Panc1 (cell line): Measurements from ENCODE around the gene DCTN2. TPM values are rescaled to one million over a fixed set of nuclear protein-coding genes. Genes with fewer than 3 reads are reported as not detected.

Experiments used
- ATAC-seq: fragments of 200-7000 bp; cut with Tn5 transposase; 2 replicates; pipeline ENCODE4 v1.9.1; 2020; ENCODE audit warnings: mild to moderate bottlenecking, moderate library complexity
- BruUV-seq: library from RNA; stranded (reverse); fragments of 400-500 nt; replicated peaks from 2 replicates; lab custom pipeline; 2021; lab: Mats Ljungman, UMichigan
- CTCF ChIA-PET: fragments of 300-600 bp; sonication (Branson Sonifier 250); formaldehyde crosslinking; loops from one replicate; lab custom pipeline; 2022; ENCODE audit warnings: antibody characterized with exemption; lab: Charles Lee
- POLR2A ChIA-PET: fragments of 300-600 bp; sonication (Branson Sonifier 250); formaldehyde crosslinking; loops from one replicate; lab custom pipeline; 2022; ENCODE audit warnings: antibody characterized with exemption; lab: Charles Lee
- DNase-seq: peaks from one replicate; pipeline ENCODE4 v3.0.0-alpha.2; 2010; ENCODE audit warnings: low read depth, low spot score
- H3K27ac ChIP-seq: 2 replicates; pipeline ENCODE4 v1.5.1; 2011; ENCODE audit warnings: mild to moderate bottlenecking, low read length, inconsistent platforms
- H3K27me3 ChIP-seq: fragments of 200-500 bp; sonication (Bioruptor generic); 2 replicates; pipeline ENCODE4 v1.6.0; 2014; ENCODE audit warnings: low read length, inconsistent platforms; ENCODE audit not compliant: control insufficient read depth, insufficient read depth
- H3K36me3 ChIP-seq: fragments of 200-500 bp; sonication (Bioruptor generic); 2 replicates; pipeline ENCODE4 v1.5.1; 2014; ENCODE audit warnings: inconsistent platforms, mild to moderate bottlenecking, low read length, moderate library complexity; ENCODE audit not compliant: control insufficient read depth, insufficient read depth
- H3K4me1 ChIP-seq: 2 replicates; pipeline ENCODE4 v1.5.1; 2011; ENCODE audit warnings: inconsistent platforms, mild to moderate bottlenecking, low read length, moderate library complexity; ENCODE audit not compliant: control insufficient read depth, insufficient read depth
- H3K4me3 ChIP-seq, 2 experiments: 2 replicates each; pipeline ENCODE4 v1.5.1; 2011 to 2012; ENCODE audit warnings: low read depth in 2 of 2, low read length in 2 of 2, mild to moderate bottlenecking in 2 of 2, inconsistent platforms in 1 of 2, moderate library complexity in 1 of 2
- H3K9me3 ChIP-seq: fragments of 200-500 bp; sonication (Bioruptor generic); 2 replicates; pipeline ENCODE4 v1.5.1; 2014; ENCODE audit warnings: low read depth, mild to moderate bottlenecking, inconsistent platforms, low read length, moderate library complexity; ENCODE audit not compliant: control insufficient read depth, insufficient read depth
- POLR2AphosphoS5 ChIP-seq: IDR thresholded peaks from 2 replicates; pipeline ENCODE4 v1.6.1; 2012; ENCODE audit warnings: mild to moderate bottlenecking, low read depth, low read length, moderate library complexity
- SIN3A ChIP-seq: IDR thresholded peaks from 2 replicates; pipeline ENCODE4 v1.6.1; 2012; ENCODE audit warnings: low read depth, mild to moderate bottlenecking, low read length, moderate library complexity, borderline replicate concordance; ENCODE audit not compliant: insufficient read depth
- TCF7L2 ChIP-seq: IDR thresholded peaks from 2 replicates; pipeline ENCODE4 v1.6.1; 2011; ENCODE audit warnings: mild to moderate bottlenecking, low read depth, low read length, inconsistent platforms
- in situ Hi-C: cut with HindIII; loops from 2 replicates; pipeline ENCODE4 v1.10.0; 2016; ENCODE audit warnings: low sequenced_read_pairs, low pct_unique_long_range_greater_than_20kb
- intact Hi-C: fragments of 100-400 bp; cut with micrococcal nuclease; formaldehyde crosslinking; loops from one replicate; pipeline ENCODE4 v1.10.0; 2022; ENCODE audit not compliant: unreplicated experiment
- total RNA-seq: library from RNA; stranded (reverse); gene quantifications from one replicate; pipeline ENCODE4 v1.2.1, GENCODE V29; 2021; ENCODE audit not compliant: unreplicated experiment
- TF ChIP-seq, protein P1 (sequence below), 2 experiments: IDR thresholded peaks; 2 replicates each; pipeline ENCODE4 v1.6.1; 2011 to 2012; ENCODE audit warnings: low read depth in 2 of 2, control low read depth in 1 of 2, low read length in 1 of 2, mild to moderate bottlenecking in 1 of 2, moderate library complexity in 1 of 2; ENCODE audit not compliant: insufficient read depth in 1 of 2
- TF ChIP-seq, protein P2 (sequence below): fragments of 450-650 bp; IDR thresholded peaks from 2 replicates; pipeline ENCODE4 v1.5.1; 2017; ENCODE audit warnings: mild to moderate bottlenecking

Gene DCTN2
- total RNA-seq, 1 experiment from 2014 or later: 97.6 TPM

DNA sequence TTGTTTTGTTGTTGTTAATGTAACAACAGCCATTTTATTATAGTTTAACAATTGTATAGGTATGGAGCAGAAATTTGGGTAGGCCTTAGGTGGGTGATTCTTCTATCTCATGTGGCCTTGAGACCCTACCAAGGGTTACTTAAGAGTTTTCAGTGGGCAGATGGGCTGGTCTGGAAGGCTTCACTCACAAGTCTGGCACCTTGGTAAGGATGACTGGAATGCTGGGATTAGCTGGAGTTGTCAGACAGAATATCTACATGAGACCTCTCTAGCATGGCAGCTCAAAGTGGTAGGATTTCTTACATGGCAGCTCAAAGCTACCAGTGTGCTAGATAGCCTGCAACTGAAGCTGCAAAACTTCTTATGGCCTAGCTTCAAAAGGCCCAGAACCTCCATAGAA is 61.3 kb downstream of the DCTN2 start:
- Histone ChIP-seq H3K4me3 (no peak overlapping the region), H3K4me1 (peaks cover 12% of the 10 kb centered on the region; the same call in 1 of the 2 replicates), H3K27me3 (no peaks in the 10 kb centered on the region), H3K36me3 (peaks cover 12% of the 10 kb centered on the region; the same call in 1 of the 2 replicates), H3K27ac (no peak overlapping the region), H3K9me3 (no peaks in the 10 kb centered on the region)
- POLR2A ChIA-PET: no interaction called here
- TF ChIP-seq POLR2AphosphoS5 (no peak), SIN3A (no peak), TCF7L2 (no peak)
- TF ChIP-seq, protein P1, sequence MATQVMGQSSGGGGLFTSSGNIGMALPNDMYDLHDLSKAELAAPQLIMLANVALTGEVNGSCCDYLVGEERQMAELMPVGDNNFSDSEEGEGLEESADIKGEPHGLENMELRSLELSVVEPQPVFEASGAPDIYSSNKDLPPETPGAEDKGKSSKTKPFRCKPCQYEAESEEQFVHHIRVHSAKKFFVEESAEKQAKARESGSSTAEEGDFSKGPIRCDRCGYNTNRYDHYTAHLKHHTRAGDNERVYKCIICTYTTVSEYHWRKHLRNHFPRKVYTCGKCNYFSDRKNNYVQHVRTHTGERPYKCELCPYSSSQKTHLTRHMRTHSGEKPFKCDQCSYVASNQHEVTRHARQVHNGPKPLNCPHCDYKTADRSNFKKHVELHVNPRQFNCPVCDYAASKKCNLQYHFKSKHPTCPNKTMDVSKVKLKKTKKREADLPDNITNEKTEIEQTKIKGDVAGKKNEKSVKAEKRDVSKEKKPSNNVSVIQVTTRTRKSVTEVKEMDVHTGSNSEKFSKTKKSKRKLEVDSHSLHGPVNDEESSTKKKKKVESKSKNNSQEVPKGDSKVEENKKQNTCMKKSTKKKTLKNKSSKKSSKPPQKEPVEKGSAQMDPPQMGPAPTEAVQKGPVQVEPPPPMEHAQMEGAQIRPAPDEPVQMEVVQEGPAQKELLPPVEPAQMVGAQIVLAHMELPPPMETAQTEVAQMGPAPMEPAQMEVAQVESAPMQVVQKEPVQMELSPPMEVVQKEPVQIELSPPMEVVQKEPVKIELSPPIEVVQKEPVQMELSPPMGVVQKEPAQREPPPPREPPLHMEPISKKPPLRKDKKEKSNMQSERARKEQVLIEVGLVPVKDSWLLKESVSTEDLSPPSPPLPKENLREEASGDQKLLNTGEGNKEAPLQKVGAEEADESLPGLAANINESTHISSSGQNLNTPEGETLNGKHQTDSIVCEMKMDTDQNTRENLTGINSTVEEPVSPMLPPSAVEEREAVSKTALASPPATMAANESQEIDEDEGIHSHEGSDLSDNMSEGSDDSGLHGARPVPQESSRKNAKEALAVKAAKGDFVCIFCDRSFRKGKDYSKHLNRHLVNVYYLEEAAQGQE (IDR thresholded peaks at IDR 0.05; ENCODE audit: insufficient read depth in 1 of 2, low read depth in 2 of 2, low read length in 1 of 2): no peak
- TF ChIP-seq, protein P2, sequence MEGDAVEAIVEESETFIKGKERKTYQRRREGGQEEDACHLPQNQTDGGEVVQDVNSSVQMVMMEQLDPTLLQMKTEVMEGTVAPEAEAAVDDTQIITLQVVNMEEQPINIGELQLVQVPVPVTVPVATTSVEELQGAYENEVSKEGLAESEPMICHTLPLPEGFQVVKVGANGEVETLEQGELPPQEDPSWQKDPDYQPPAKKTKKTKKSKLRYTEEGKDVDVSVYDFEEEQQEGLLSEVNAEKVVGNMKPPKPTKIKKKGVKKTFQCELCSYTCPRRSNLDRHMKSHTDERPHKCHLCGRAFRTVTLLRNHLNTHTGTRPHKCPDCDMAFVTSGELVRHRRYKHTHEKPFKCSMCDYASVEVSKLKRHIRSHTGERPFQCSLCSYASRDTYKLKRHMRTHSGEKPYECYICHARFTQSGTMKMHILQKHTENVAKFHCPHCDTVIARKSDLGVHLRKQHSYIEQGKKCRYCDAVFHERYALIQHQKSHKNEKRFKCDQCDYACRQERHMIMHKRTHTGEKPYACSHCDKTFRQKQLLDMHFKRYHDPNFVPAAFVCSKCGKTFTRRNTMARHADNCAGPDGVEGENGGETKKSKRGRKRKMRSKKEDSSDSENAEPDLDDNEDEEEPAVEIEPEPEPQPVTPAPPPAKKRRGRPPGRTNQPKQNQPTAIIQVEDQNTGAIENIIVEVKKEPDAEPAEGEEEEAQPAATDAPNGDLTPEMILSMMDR: no peak
- DNase-seq: no peak
- in situ Hi-C loops (no loop called here), intact Hi-C loops (no loop called here)
- BruUV-seq: no TSS peak
- CTCF ChIA-PET: interaction anchor here (0.7 kb wide), 1 partner anchor 8 kb away, joined by 4 read pairs; no protein-coding TSS in a partner anchor
- no peak for ATAC-seq

DNA sequence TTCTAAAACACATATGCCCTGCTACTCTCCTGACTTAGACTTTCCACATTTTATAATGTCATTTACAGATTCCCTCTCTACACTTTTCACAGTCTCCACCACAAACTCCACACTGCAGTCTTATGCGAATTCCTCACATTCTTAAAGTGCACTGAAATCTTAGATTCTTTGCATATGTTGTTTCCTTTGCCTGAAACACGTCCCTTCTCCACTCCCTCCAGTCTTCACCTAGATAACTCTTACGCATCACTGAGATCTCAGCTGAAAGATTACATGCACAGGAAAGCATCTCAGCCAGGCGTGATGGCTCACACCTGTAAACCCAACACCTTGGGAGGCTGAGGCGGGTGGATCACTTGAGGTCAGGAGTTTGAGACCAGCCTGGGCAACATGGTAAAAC is 63.5 kb downstream of the DCTN2 start:
- H3K27ac ChIP-seq: no peak overlapping the region
- intact Hi-C loops (no loop called here), in situ Hi-C loops (no loop called here)
- CTCF ChIA-PET: no interaction called here
- no peak for DNase-seq
- no peaks in the 10 kb centered on the region for H3K4me1 ChIP-seq
- POLR2A ChIA-PET: no interaction called here
- TF ChIP-seq SIN3A: no peak
- TF ChIP-seq, protein P1 (IDR thresholded peaks at IDR 0.05; ENCODE audit: insufficient read depth in 1 of 2, low read depth in 2 of 2, low read length in 1 of 2): no peak
- TF ChIP-seq TCF7L2: no peak
- no peak for TF ChIP-seq POLR2AphosphoS5
- TF ChIP-seq, protein P2: no peak
- H3K27me3 ChIP-seq: no peaks in the 10 kb centered on the region
- H3K9me3 ChIP-seq: no peaks in the 10 kb centered on the region
- no TSS peak for BruUV-seq
- ATAC-seq: no peak
- H3K4me3 ChIP-seq: no peak overlapping the region
- H3K36me3 ChIP-seq: peaks cover 4% of the 10 kb centered on the region; the same call in 1 of the 2 replicates
